GM19438 (cell line): ENCODE results near the gene FNDC11.
"Not testable (repeated sequence)": the region's sequence is repeated elsewhere in the genome, so short reads cannot be mapped to it uniquely, and the experiment has no call there.

Source experiments
- ATAC-seq: cut with Tn5 transposase; IDR thresholded peaks from one replicate; pipeline ENCODE4 v1.9.1; 2021; ENCODE audit warnings: low read depth; ENCODE audit not compliant: unreplicated experiment

FNDC11 gene

GRCh38 chr20:63595416-63596127 lies 41.6 kb downstream of the FNDC11 start:
- ATAC-seq, result no peak

- no peak for ATAC-seq
Measured at GRCh38 chr20:63596423-63596822, 42.5 kb downstream of the FNDC11 start.

DNA sequence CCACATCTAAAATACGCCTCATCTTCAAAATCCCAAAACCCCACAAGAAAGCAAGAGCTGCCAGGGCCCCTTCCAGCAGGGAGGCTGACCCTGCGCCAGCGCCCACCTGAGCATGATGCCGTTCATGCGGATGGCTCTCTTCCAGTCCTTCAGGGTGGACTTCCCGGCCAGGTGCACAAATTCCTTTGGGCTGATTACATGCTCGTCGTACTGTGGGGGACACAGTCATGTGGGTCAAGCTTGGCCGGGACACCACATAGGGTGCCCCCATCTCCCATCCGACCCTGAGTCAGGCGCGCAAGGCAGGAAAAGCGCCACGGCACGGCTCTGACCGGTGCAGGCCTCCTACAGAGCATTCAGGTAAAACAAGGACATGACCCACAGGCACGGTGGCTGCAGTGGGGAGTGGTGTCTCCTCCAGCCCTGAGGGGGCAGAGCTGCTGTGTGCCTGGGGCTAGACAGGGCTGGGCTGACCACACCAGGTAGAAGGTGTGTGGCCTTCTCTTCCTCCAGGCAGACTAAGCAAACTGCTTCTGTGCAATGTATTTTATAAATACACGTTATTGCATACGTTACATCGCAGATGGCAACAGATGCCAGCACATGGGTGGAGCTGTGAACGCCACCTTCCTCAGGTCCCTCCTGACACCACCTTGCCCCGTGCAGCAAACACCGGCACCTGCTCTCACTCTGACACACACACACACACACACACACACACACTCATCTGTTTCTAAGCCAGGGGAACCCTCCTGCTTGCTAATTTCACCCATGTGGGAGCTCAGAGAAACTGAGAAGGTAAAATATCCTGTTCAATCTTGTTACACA lies 43.9 kb downstream of the FNDC11 start:
- ATAC-seq, result no peak

GRCh38 chr20:63598479-63599395 lies 44.8 kb downstream of the FNDC11 start:
- ATAC-seq, result no peak

DNA sequence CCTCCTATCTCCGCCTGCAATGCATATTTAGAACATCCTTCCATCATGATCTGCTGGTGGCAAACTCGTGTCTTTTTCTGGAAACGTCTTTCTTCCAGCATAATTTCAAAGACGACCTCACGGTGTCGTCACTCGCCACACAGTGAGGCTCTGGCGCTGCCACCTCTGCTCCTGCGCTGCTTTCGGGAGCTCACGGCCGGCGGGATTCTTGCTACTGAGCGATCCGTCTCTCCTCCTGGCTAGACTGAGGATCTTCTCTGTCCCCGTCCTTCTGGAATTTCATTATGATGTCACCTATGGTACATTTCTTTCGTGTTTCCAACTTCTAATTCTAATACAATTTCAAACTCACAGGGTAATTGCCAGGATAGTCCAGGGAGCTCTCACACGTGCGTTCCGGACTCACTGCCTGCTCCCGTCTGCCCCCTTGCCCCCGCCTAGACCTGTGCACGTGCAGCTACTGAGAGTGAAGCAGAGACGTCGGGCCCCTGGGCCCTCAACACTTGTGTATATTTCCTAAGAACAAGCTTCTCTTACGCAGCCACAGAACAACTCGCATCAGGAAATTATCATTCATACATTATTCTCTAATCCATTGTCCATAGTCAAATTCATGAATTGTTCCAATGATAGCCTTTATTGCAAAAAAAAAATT lies 45.6 kb downstream of the FNDC11 start:
- ATAC-seq, result no peak

DNA sequence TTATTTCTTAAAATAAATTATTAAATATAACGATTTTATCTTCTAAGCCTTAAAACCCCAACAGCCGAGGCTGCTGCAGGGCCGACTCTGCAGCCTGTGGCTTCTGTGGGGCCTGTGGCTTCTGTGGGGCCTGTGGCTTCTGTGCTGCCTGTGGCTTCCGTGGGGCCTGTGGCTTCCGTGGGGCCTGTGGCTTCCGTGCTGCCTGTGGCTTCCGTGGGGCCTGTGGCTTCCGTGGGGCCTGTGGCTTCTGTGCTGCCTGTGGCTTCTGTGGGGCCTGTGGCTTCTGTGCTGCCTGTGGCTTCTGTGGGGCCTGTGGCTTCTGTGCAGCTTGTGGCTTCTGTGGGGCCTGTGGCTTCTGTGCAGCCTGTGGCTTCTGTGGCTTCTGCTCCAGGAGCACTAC lies 47.7 kb downstream of the FNDC11 start:
- ATAC-seq, result not testable (repeated sequence)

DNA sequence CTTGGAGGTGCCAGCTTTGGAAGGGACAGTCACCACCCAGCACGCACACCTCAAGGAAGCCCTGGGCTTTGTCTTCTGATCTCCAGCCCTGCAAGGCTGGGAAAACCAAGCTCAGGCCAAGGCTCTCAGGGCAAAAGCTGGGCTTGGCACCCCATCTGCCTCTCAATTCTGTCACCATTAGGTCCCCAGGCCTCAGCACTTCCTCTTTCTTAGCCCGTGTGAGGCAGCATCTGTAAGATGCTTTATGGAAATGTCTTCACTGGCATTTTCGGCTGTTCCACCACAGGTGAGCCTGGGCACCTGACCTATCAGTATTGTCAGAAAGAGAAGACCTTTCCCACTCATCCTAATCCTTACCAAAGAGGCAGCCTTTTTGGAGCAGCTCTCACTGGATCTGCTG lies 48.4 kb downstream of the FNDC11 start:
- no peak for ATAC-seq
